GM19193 (cell line): ENCODE results near the gene CHTF18.

Experiments
- POLR2A ChIP-seq: IDR thresholded peaks from 4 replicates; pipeline ENCODE4 v1.6.1; 2011; ENCODE audit not compliant: insufficient read depth, insufficient read length; ENCODE audit errors: extremely low read depth

The CHTF18 gene

GRCh38 chr16:754656-755055, 33.8 kb upstream of the CHTF18 start:
- no peak for TF ChIP-seq POLR2A

- no peak for TF ChIP-seq POLR2A
These were observed 32.0 kb upstream of the CHTF18 start for GRCh38 chr16:756428-756827.

GRCh38 chr16:759110-759910, 29.1 kb upstream of the CHTF18 start:
- TF ChIP-seq POLR2A, result no peak

- no peak for TF ChIP-seq POLR2A
These were observed 28.4 kb upstream of the CHTF18 start for GRCh38 chr16:760065-760464.

GRCh38 chr16:760545-761343, 27.7 kb upstream of the CHTF18 start, which contains the start of gene MSLN:
Gene MSLN (plus strand): TSS chr16:760734. CDS start chr16:762681, 1,947 bp downstream.
- no peak for TF ChIP-seq POLR2A

GRCh38 chr16:761625-762513, 26.6 kb upstream of the CHTF18 start:
- no peak for TF ChIP-seq POLR2A

- no peak for TF ChIP-seq POLR2A
These were observed 25.7 kb upstream of the CHTF18 start for GRCh38 chr16:762595-763268.

GRCh38 chr16:763369-764183, 24.8 kb upstream of the CHTF18 start:
- TF ChIP-seq POLR2A, result no peak

- no peak for TF ChIP-seq POLR2A
These were observed 24.2 kb upstream of the CHTF18 start for GRCh38 chr16:764184-764750.

GRCh38 chr16:764848-765487, 23.5 kb upstream of the CHTF18 start:
- no peak for TF ChIP-seq POLR2A

GRCh38 chr16:765488-765865, 22.9 kb upstream of the CHTF18 start:
- no peak for TF ChIP-seq POLR2A

GRCh38 chr16:766008-766819, 22.2 kb upstream of the CHTF18 start:
- TF ChIP-seq POLR2A, result no peak
